Measurements from ENCODE around the gene PIGU.
"Not testable (repeated sequence)": the region's sequence is repeated elsewhere in the genome, so short reads cannot be mapped to it uniquely, and the experiment has no call there.

Gene PIGU

DNA sequence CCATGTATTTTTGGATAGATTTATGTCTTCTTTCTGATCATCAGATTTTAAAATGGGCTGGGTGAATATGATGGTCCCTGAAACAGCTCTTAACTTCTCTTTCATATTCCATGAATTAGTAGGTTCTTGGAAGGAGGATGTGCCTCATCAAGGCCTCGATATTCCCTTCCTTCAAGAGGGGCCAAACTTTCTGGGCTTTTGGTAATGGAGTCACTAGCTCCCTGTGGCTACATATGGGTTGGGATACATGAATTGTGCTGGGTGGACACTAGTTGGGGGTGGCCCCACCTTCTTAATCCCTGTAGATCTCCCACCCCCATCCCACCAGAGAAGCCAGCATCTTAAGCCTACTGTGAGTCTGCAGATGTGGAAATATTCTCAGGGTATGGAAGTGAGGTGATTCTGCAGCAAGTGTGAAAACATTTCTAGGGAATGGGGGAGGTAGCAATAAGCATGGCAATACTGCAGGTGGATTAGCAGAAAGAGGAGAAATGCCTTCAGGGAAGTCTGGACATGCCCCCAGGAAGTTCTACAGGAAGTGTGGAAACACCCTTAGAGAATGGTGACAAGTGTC lies 29.5 kb upstream of the PIGU start:
- DNase-seq, result no peak

DNA sequence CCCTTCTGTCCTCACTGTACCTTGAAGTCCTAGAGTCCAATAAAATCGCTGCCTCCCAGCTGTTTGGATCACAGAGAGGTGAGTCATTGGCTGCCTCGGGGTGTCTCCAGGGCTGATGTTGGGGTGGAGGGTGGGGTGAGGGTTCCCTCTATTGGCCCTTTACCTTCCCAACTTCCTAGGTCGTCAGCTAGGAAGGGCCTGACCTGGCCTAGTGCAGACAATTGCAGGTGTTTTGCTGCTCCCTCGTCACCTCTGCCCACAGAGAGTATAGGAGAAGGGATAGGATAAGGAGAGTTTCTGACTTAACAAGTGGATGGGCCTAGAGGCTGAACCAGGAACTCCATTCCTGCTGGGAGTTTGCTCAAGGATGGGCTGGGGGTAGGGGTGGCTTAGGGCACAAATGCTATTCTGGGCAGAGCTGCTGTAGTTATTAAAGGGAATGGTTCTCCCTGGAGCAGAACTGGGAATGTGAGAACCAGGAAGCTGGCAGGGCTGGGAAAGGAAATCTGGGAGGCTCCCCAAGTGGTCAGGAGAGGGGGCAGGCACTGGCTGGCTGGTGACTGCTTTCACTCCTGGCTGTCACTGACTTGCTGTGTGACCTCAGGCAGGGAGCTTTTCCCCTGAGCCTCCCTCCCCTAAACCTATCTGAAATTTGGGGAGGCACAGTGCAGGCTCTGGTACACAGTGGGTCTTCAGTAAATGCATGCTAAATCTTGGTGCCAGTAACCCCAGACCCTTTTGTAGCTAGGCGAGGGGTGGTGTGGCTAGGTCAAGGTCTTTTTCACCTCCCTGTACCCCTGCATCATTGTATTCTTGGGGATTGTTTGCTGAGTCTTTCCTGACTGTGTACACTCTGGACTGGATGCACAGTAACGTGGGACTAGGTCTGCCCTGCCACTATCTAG lies 28.8 kb upstream of the PIGU start:
- DNase-seq, result peak; percentile 72

DNA sequence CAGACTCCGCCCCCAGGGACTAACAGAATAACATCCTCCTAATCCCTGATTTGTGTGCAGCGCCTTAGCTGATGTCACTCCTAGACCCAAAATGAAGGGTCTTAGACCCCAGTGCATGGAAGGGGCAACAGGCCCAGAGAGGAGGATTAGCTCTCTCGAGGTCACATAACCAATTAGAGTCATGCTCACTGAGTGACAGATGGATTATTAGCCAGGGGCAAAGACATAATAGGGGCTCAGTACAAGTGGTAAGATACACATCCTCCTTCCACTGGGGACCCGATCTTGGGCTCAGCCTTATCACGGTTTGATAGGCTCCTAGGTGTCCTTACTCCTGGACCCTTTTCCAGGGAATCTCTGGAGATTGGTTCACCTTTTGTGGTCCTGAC lies 28.1 kb upstream of the PIGU start:
- peak; percentile 100 for DNase-seq

DNA sequence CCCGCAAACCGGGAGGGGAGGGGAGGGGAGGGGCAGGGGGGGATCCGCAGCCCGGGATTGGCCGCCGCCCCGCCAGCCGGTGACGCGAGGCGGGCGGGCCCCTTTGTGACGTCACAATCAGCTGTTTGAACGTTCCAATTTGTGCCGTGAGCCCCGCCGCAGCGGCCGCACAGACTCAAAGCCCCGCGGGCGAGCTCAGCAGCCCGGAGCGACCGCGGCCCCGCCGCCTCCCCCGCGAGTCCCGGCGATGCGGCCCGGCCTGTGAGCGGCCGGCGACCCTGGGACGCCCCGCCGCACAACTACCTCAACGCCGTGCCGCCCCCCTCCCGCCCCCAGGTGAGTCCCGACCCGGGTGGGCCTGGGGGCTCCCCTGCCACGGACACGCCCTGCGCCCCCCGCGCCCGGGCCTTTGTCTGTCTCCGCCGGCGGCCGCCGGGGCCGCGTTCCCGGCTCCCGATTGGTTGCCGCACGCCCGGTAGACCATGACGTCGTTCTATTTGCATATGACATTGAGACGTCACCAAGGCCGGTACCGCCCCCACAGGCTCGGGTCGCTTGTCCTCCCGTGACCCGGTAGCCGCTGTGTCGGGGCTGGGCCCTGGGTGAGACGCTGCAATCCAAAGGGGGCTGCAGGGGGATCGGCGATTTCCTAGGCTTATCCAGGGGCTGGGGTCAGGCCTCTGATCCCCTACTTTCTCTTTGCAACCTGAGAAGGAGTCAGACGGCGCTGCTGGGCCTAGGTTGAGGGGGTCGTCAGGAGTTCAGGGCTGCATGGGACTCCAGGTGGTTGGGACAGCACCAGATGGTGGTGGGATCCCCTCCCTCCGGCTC lies 27.5 kb upstream of the PIGU start, which contains the start of gene TP53INP2:
TSS of gene TP53INP2 (plus strand) at position 168 of the 831 bp plus-strand sequence. CDS start 4,396 bp downstream, outside the sequence.
- peak; percentile 99 for DNase-seq

DNA sequence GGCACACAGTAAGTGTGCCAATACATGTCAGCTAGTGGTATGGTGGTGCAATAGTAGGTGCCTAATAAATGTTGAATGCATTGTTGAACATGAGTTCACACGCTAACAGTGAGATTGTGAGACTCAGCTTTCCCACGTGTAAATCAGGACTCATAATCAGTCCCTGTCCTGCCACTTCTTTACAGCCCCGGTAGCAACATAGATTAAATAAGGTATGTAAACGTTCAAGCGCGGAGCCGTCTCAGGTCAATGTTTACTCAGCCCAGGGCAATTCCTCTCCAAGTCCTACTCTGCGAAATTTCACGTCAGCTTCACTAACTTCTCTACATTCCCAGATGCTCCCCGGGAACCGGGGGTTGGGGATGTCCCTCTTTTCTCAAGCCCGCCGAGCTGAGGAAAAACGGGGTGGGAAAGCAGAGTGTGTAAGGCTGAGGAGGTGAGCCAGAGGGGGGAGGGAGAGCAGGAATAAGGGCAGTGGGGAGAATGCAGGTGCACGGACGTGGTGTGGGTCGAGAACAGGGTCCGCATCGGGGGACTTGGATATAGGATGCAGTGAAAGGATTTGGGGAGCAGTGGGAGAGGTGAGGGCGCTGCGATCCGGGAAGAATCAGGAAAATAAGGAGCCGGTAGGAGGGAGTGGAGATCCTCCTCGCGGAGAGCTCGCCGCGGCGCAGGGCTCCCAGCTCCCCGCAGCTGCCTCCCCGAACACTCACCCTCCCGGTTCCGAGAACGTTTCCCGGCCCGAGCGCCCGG lies 26.7 kb upstream of the PIGU start:
- peak; percentile 62 for DNase-seq

DNA sequence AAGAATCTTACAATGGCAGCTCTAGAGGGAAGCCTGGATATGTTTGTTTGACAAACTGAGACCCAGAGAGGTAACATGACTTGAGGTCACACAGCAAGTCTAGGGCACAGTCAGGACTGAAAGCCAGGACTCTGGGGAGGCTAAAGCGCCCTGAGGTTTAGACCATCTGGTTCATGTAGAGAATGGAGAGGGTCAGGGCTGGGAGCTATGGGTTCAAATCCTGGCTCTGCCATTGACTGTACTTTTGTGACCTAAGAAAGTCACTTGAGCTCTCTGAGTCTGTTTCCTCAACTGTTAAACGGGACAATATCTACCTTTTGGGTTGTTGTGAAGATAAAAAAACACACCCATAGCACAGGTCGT lies 26.1 kb upstream of the PIGU start:
- DNase-seq, result peak; percentile 28

DNA sequence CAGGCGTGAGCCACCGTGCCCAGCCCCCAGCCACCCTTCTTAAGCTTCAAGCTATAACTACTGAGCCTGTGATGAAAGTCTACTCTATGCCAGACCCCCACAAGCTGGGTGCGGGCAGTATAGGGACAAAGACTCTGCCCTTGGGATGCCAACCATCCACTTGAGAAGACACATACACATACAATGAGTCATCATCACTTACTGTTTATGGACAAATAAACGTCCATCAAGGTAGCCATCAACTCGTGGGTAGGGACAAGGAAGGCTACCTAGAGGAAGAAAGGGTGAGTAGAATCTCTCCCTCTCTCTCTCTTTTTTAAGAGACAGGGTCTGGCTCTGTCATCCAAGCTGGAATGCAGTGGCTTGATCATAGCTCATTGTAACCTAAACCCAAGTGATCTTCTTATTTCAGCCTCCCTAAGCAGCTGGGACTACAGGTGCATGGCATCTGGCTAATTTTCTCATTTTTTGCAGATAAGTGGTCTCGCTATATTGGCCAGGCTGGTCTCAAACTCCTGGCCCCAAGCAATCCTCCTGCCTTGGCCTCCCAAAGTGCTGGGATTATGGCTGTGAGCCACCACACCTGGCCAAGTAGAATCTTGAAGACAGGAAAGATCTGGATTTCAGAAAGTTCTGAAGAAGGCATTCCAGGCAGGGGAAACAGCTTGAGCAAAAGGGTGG lies 24.7 kb upstream of the PIGU start:
- peak; percentile 39 for DNase-seq

DNA sequence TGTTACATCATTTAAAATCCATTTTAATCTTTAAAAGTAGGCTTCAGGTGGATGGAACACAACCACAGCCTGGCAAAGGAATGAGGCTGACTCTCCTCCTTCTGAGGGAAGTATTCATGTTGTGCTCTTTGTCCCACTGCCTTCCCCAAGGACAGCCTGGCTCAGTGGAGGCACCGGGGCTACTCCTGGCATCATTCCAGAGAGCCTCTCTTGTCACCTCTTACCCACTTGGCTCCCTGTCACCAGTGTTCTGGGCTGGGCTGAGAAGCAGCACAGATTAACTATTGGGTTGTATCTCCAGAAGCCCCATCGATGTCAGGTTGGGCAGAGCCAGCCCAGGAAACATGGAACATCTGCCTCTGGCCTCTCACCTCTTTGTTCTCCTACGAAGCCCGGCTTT lies 16.5 kb upstream of the PIGU start:
- DNase-seq, result peak; percentile 26

DNA sequence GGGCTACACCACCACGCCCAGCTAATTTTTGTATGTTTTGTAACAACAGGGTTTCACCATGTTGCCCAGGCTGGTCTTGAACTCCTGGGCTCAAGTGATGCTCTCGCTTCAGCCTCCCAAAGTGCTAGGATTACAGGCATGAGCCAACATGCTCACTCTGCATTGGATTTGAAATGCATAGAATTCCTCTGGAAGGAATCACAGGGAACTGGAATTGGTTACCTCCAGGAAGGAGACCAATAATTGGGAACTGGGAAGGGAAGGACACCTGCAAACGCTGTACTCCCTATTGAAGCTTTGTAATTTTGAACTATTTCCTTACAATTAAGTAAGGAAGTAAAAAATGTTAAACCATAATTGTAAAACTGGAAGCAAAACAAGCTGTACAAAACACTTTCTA lies 14.9 kb upstream of the PIGU start:
- no peak for DNase-seq

DNA sequence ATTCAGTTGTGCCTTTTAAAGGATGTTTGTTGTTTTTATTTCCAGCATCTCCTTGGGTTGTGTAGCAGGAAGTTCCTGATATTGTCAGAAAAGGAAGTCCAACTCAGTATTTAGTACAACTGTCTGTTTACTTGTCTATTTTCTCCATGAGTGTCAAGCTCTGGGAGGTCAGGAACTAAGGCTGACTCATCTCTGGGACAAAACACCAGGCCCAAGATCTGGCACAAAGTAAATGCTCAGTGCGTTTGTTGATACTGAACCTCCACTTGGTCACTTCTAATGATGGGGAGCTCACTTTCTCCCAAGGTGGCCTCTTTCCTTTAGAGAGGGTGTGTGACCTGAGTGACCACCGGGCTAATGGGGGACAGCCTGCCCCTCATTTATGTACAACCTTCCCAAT lies 12.6 kb upstream of the PIGU start:
- no peak for DNase-seq

DNA sequence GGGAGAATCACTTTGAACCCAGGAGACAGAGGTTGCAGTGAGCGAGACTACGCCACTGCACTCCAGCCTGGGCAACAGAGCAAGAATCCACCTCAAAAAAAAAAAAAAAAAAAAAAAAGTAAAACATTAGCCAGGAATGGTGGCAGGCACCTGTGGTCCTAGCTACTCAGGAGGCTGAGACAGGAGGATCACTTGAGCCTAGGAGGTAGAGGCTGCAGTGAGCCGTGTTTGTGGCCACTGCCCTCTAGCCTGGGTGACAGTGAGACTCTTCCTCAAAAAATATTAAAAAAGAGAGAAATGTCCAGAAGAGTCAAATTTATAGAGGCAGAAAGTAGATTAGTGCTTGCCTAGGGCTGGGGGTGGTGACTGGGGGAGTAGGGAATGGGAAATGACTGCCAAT lies 6.8 kb upstream of the PIGU start:
- DNase-seq, result no peak

DNA sequence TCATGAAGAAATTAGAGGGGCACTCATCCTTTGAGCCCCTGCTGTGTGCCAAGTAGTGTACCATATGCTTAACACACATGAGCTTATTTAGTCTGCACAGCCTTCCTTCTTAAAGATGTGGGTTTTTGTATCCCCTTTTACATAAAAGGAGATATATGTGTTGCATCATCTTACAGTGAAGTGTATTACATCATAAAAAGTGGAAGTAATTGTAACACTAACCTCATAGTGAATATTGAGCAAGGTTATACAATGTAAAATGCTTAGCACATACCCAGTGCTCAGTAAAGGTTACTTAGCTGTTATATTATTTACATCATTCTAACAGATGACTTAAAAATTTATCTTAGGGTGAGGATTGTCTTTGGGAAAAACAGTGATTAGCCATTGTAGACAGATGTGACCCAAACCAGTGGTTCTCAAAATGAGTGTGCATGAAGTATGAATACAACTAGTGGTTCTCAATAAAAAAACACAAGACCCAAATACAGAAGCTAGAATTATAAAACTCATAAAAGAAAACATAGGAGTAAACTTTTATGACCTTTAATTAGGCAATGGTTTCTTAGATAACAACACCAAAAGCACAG lies 3.8 kb upstream of the PIGU start:
- DNase-seq, result no peak

DNA sequence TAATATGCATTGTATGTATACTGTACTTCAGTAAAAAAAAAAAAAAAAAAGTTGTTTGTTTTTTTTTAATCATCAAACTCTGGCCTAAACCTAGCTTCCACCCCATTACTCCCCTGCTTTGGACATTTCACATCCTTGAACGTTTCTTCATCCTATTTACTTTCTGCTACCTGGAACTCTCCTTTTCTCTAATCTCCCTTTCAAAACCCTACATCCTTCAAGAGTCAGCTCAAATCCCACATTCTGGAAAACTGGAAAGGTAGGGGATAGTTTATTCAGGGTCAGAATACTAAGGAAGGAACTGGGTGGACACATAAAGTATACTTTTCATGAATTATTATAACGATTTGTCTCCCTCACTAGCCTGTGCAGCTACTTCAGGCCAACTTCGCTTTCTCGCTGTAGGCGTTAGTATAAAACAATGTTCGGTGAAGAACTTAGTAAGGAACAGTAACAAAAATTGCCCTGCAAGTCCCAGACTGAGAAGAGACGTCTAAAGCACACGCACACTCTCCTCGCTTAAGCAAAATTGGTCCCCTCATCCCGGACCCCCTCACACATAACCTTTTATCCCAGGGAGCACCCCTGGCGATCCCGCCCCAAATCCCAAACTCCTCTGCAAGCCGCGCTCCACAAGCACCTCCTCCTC lies 775 bp downstream of the PIGU start:
- DNase-seq, result no peak

DNA sequence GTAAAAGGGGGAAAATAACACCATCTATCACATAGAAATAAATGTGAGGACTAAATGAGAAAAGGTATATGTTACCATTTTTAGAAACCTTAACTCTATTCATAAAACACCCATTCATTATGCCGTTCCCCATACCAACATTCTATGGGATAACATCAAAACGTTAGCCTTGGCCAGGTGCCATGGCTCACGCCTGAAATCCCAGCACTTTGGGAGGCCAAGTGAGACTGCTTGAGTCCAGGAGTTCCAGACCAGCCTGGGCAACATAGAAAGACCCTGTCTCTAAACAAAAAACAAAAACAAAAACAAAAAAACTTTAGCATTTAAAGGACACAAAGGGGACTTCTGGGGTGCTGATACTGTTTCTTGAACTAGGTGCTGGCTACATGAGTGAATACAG lies 1.3 kb downstream of the PIGU start:
- no peak for DNase-seq

DNA sequence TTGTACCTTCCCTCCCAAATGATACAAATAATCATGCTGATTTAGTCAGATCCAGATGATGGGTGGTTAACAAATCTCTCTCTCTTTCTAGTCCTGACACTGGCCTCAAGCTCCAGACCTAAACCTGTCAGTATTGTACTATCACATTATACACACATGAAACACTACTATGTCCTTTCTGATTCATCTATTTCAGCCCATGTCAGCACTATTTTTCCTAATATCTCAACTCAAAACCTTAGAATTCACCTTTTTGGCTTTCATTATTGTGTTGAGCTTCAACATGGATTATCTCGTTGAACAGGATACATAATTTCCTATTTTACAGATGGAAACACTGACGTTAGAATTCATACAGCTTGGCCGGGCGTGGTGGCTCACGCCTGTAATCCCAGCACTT lies 3.5 kb downstream of the PIGU start:
- DNase-seq, result no peak

DNA sequence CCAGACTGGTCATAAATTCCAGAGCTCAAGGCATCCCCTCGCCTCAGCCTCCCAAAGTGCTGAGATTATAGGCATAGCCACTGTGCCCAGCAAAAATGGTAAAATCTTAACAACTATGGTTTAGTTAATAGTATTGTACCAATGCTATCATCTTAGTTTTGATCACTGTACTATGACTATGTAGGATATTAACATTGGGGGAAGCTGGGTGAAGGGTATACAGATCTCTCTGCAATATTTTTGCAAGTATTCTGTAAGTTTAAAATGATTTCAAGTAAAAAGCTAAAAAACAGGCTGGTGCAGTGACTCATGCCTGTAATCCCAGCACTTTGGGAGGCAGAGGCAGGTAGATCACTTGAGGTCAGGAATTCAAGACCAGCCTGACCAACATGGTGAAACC lies 7.8 kb downstream of the PIGU start:
- DNase-seq, result no peak

DNA sequence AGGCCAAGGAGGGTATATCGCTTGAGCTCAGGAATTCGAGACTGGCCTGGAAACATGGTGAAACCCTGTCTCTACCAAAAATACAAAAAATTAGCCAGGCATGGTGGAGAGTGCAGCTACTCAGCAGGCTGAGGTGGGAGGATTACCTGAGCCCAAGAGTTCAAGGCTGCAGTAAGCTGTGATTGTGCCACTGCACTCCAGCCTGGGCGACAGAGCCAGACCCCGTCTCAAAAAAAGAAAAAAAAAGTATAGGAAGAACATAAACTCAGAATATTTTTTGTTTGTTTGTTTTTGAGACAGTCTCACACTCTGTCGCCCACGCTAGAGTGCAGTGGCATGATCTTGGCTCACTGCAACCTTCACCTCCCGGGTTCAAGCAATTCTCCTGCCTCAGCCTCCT lies 12.1 kb downstream of the PIGU start:
- DNase-seq, result not testable (repeated sequence)

DNA sequence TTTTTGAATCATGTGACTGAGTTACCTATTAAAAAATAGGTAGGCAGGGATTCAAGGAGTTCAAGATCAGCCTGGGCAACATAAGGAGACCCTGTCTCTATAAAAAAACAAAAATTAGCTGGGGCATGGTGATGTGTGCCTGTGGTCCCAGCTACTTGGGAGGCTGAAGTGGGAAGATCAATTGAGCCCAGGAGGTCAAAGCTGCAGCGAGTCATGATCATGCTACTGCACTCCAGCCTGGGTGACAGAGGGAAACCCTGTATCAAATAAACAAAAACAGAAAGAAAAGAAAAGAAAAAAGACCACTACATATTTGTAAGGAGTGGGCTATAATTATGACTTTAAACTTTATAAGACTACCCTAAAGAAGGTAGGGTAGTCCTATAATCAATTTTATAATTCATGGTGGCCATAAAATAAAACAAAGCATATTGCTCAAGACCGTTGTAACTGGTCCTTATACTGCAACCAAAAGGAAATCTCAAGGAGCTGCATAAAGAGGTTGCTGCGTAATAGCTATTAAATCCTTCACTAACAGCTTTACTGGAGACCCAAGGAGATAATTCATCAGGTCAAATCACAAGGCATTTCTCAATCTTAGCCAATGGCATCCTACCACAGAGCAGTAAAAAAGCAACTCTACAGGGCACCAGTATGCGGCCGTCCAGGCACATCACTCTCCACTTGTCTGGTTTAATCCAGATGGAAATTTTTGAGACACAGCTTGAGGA lies 13.5 kb downstream of the PIGU start:
- peak; percentile 77 for DNase-seq

DNA sequence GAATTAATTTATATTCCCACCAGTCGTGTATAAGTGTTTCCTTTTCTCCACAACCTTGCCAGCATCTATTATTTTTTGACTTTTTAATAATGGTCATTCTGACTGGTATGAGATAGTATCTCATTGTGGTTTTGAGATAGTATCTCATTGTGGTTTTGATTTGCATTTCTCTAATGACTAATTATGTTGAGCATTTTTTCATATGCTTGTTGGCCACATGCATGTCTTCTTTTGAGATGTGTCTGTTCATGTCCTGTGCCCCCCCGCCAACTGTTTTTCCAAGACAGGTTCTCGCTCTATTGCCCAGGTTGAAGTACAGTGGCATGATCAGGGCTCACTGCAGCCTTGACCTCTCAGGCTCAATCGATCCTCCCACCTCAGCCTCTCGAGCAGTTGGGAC lies 15.1 kb downstream of the PIGU start:
- DNase-seq, result not testable (repeated sequence)

DNA sequence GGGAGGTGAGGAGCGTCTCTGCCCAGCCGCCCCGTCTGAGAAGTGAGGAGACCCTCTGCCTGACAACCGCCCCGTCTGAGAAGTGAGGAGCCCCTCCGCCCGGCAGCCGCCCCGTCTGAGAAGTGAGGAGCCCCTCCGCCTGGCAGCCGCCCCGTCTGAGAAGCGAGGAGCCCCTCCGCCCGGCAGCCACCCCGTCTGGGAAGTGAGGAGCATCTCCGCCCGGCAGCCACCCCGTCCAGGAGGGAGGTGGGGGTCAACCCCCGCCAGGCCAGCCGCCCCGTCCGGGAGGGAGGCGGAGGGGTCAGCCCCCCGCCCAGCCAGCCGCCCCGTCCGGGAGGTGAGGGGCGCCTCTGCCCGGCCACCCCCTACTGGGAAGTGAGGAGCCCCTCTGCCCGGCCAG lies 18.2 kb downstream of the PIGU start:
- not testable (repeated sequence) for DNase-seq

All from NCI-H82 (cell line).